ENCODE results near the gene ADGRV1. TPM values are rescaled to one million over a fixed set of nuclear protein-coding genes. Genes with fewer than 3 reads are reported as not detected.

Gene ADGRV1
- total RNA-seq, 1 donor, result 0.43 TPM

- no peak for TF ChIP-seq CTCF (IDR thresholded peaks at IDR 0.05; ENCODE audit: insufficient read depth, low read depth, low read length)
- DNase-seq (ENCODE audit: low read depth), result no peak
- H3K4me3 ChIP-seq (ENCODE audit: low read depth, low read length), result no peak overlapping the region
Observed at GRCh38 chr5:91141642-91142041, 583.0 kb downstream of the ADGRV1 start.

GRCh38 chr5:91142386-91142785 is 583.8 kb downstream of the ADGRV1 start:
- no peak overlapping the region for H3K4me3 ChIP-seq (ENCODE audit: low read depth, low read length)
- DNase-seq (ENCODE audit: low read depth), result no peak
- no peak for TF ChIP-seq CTCF (IDR thresholded peaks at IDR 0.05; ENCODE audit: insufficient read depth, low read depth, low read length)

- H3K4me3 ChIP-seq (ENCODE audit: low read depth, low read length), result no peak overlapping the region
- DNase-seq (ENCODE audit: low read depth), result no peak
- TF ChIP-seq CTCF (IDR thresholded peaks at IDR 0.05; ENCODE audit: insufficient read depth, low read depth, low read length), result no peak
Observed at GRCh38 chr5:91142819-91143218, 584.2 kb downstream of the ADGRV1 start.

GRCh38 chr5:91143840-91144239 is 585.2 kb downstream of the ADGRV1 start:
- no peak for DNase-seq (ENCODE audit: low read depth)
- no peak overlapping the region for H3K4me3 ChIP-seq (ENCODE audit: low read depth, low read length)
- no peak for TF ChIP-seq CTCF (IDR thresholded peaks at IDR 0.05; ENCODE audit: insufficient read depth, low read depth, low read length)

GRCh38 chr5:91144491-91145332 is 586.1 kb downstream of the ADGRV1 start:
- no peak for DNase-seq (ENCODE audit: low read depth)
- no peak for TF ChIP-seq CTCF (IDR thresholded peaks at IDR 0.05; ENCODE audit: insufficient read depth, low read depth, low read length)
- no peak overlapping the region for H3K4me3 ChIP-seq (ENCODE audit: low read depth, low read length)

GRCh38 chr5:91145333-91145620 is 586.7 kb downstream of the ADGRV1 start:
- no peak for TF ChIP-seq CTCF (IDR thresholded peaks at IDR 0.05; ENCODE audit: insufficient read depth, low read depth, low read length)
- DNase-seq (ENCODE audit: low read depth), result peak; percentile 63
- H3K4me3 ChIP-seq (ENCODE audit: low read depth, low read length), result no peak overlapping the region

GRCh38 chr5:91146230-91146629 is 587.6 kb downstream of the ADGRV1 start:
- TF ChIP-seq CTCF (IDR thresholded peaks at IDR 0.05; ENCODE audit: insufficient read depth, low read depth, low read length), result no peak
- no peak overlapping the region for H3K4me3 ChIP-seq (ENCODE audit: low read depth, low read length)
- DNase-seq (ENCODE audit: low read depth), result peak; percentile 57

Measured in fibroblast of villous mesenchyme (primary cell).